Posterior vena cava (tissue), 2 donors: ENCODE results near the gene ZBTB16. TPM values are rescaled to one million over a fixed set of nuclear protein-coding genes. Genes with fewer than 3 reads are reported as not detected.

Source experiments
- DNase-seq: peaks from one replicate; pipeline ENCODE4 v3.0.0-alpha.2; 2020; ENCODE audit warnings: low spot score
- intact Hi-C, 2 donors: fragments of 100-400 bp; cut with DNase I; formaldehyde crosslinking; loops; one replicate each; pipeline versions ENCODE4 v1.14.1 to v1.14.2; 2022 to 2023
- long read RNA-seq, 2 donors: library from polyadenylated mRNA; unstranded; transcript quantifications; one replicate each; pipeline ENCODE4 v2.0.0, GENCODE V29; 2020 to 2021
- total RNA-seq, 2 donors: library from RNA; stranded (reverse); fragmentation: NEBNext Ultra II Directional; extraction: Animal tissue kit (Norgen Biotek cat#: 25700); gene quantifications; one replicate each; pipeline ENCODE4 v1.2.1, GENCODE V29; 2021
- donor health status: DM: yes; HTN: yes; CAD: no.
- donor health status: DM: yes; HTN: yes; CAD: no.

Gene ZBTB16, protein sequence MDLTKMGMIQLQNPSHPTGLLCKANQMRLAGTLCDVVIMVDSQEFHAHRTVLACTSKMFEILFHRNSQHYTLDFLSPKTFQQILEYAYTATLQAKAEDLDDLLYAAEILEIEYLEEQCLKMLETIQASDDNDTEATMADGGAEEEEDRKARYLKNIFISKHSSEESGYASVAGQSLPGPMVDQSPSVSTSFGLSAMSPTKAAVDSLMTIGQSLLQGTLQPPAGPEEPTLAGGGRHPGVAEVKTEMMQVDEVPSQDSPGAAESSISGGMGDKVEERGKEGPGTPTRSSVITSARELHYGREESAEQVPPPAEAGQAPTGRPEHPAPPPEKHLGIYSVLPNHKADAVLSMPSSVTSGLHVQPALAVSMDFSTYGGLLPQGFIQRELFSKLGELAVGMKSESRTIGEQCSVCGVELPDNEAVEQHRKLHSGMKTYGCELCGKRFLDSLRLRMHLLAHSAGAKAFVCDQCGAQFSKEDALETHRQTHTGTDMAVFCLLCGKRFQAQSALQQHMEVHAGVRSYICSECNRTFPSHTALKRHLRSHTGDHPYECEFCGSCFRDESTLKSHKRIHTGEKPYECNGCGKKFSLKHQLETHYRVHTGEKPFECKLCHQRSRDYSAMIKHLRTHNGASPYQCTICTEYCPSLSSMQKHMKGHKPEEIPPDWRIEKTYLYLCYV
- total RNA-seq: 100 to 1,000 TPM; 188 to 208 TPM
- long read RNA-seq, donor 1, transcript ZBTB16-201 (7 exons, 2,523 nt): major isoform, 54 of 151 reads
- long read RNA-seq, donor 1, partial matches to known transcripts: 29 of 151 reads
- long read RNA-seq, donor 1, other reads (novel, unspliced or antisense): 65 of 151 reads
- long read RNA-seq, donor 2, transcript ZBTB16-202 (7 exons, 2,287 nt): minor isoform, 9 of 939 reads
- long read RNA-seq, donor 2, transcript ZBTB16-201 (7 exons, 2,523 nt): major isoform, 717 of 939 reads
- long read RNA-seq, donor 2, partial matches to known transcripts: 118 of 939 reads
- long read RNA-seq, donor 2, other reads (novel, unspliced or antisense): 92 of 939 reads

DNA sequence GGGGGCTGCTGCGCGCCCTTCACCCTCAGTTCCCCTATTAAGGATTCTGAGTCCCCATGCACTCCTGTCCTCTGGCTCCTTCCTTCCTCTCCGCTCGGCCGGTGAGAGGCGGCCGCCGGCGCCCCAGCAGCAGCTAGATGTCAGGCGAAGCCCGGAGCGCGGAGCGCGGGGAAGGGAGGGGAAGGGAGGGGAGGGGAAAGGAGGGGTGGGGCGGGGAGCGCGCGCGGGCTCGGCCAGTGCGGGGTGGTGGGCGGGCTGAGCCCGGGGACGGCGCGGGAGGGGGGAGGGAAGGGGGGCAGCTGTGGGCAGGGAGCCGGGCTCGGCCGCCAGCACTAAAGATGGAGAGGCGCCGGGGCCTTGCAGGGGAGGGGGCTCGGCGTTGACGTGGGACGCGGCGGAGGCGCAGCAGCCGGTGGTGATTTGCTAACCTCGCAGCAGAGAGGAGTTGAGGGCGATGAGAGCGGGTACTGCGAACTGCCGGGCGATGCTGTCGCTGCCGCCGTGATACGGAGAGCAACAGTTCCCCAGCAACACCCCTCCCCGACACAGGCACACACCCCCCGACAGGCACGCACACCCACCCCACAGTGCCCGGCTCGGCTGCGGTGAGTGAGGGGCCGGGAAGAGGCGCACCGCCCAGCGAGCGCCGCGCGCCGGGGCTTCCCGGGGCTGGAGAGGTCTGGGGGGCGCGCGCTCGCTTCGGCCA, at the start of gene ZBTB16:
TSS of gene ZBTB16 (plus strand) at position 434 of the 706 bp plus-strand sequence. CDS start 3,590 bp downstream, outside the sequence.
- intact Hi-C loops: loop anchor here in 1 of 2 donors (5.0 kb wide), 1 partner anchor 123 kb away; no protein-coding TSS in a partner anchor
- peak; percentile 96 for DNase-seq

DNA sequence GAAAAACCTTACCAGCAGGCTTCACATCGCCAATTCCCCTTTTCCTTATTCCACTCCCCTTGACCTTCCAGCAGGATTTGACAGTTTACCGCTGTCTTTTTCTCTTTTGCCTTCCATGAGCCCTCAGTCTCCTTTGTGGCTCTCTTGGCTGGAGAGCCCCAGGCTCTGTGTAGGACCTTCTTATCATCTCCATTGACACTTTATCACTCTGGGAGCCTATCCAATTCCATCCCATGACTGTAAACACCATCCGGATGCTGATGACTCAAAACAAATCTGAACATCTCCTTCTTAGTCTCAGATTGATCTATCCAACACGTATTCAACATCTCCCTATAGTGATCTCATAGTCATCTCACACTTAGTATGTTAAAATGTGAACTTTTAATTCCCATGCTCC, 48.6 kb upstream of the ZBTB16 start:
- intact Hi-C loops: no loop called here
- DNase-seq: peak; percentile 4

DNA sequence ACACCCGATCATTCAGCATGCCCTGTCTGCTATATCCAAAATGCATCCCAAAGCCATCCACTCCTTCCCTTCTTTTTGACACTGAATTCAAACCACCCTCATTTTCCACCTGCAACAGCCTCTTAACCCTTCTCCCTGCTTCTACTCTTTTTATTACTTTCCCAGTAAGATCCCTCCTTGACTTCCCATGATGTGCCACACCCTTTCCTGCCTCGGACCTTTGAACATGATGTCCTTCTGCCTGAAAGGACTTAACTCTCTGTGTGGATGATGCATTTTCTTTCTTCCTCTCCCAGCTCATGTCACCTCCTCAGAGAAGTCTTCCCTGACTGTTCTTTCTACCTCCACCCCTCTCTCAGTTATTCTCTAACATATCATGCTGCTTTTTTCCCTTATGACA, 48.1 kb upstream of the ZBTB16 start:
- intact Hi-C loops: no loop called here
- DNase-seq: peak; percentile 3

DNA sequence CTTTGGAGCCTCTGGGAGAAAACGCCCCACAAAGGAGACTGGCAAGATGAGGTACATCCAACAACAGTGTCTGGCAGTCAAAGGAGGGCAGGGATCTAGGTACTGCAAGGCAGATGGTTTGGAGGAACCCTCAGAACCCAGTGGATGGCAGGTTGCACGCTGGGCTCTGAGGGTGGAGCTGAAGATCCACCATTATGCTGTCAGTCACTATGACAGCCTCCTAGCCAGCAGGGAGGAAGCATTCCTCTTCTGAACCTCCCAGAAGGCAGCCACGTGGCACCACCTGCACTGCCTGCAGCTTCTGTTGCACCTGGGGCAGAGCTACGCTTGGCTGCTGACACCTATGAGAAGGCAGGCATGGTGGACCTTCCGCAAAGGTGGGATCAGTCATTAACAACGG, 44.4 kb upstream of the ZBTB16 start:
- intact Hi-C loops: no loop called here
- peak; percentile 17 for DNase-seq

DNA sequence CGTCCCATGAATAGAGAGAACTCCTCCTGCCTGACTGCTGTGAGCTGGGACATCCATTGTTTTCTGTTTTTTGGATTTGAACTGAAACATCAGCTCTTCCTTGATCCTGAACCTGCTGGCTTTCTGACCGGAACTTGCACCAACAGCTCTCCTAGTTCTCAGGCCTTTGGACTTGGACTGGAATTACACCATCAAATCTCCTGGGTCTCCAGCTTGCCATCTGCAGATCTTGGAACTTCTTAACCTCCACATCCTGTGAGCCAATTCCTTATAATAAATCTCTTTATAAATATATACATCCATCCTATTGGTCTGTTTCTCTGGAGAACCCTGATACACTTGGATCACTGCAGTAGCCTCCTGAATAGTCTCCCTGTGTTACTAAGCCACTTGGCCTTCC, 42.5 kb upstream of the ZBTB16 start:
- intact Hi-C loops: no loop called here
- DNase-seq: peak; percentile 12

DNA sequence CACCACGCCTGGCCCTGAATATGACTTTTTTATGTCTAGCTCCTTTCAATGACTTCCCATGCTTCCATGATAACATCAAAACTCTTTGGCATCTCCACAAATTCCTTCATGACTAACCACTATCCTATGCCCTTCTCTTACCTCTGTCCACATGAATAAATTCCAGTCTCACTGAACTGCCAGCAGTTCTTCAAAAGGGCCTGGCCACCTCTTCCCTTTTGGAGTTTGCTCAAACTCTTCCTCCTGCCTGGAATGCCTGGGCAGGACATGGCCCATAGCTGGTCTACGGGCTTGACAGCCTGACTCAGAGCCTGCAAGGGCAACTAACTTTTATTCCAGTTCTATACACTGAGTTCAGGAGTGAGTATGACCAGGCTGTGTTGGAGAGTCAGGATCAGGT, 41.8 kb upstream of the ZBTB16 start:
- intact Hi-C loops: no loop called here

DNA sequence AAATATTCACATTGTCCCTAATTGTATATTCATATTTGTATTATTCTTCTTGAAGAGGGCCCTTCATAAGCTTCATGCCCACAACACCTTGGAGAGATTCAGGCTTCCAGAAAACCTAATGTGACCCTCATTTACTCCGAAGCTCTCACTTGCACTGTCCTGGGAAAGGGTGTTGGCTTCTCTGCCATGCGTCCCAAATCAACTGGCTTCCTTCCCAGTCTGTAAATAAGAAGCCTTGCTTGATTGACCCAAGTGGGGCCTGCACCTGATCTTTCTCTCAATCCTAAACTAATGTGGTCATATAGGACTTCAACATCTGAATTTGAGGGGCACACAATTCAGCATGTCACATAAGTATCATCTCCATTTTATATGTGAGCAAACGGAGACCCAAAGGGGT, 40.5 kb upstream of the ZBTB16 start:
- DNase-seq: peak; percentile 5
- intact Hi-C loops: no loop called here

More for the DNA sequence above, 41.8 kb upstream of the ZBTB16 start:
- peak; percentile 31 for DNase-seq

DNA sequence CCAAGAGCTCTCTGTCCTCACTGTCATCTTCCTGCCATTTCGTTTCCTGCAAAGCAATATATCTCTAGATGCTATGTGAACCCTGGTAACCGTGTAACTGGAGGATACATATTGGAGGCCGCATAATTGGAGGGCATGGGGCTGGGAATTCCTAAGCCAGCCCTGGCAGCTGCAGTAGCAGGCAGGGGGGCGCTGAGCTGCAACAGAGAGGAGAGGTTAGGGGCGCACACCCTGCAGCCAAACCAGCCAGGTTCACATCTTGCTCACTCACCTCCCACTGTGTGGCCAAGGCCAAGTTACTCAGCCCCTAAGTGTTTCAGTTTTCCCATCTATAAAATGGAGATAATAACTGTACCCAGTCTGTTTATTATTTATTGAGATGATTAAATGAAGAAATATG, 39.9 kb upstream of the ZBTB16 start:
- DNase-seq: peak; percentile 41
- intact Hi-C loops: no loop called here

DNA sequence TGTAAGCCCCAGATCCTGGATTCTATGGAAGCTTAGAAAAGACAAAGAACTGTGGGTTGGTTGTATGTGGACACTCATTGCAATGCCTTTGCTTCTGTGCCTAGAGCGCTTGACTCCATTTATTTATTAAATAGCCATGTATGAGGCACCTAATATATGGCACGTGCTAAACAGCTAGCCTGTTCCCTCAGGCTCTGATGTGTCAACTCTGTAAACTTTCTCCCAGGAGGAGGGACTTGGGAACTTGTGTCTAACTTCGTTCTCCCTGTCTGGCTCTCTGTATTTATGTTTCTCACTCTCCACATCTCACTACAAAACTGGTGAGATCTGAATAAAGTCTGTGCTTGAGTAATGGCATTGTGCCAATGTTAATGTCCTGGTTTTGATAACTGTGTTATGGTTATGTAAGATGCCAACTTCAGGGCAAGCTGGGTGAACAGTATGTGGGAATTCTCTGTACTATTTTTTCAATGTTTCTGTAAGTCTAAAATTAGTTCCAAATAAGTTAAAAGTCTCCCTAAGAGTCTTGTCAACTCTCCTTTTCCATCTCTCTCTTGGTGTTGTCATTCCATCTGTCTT, 34.1 kb upstream of the ZBTB16 start:
- DNase-seq: no peak

DNA sequence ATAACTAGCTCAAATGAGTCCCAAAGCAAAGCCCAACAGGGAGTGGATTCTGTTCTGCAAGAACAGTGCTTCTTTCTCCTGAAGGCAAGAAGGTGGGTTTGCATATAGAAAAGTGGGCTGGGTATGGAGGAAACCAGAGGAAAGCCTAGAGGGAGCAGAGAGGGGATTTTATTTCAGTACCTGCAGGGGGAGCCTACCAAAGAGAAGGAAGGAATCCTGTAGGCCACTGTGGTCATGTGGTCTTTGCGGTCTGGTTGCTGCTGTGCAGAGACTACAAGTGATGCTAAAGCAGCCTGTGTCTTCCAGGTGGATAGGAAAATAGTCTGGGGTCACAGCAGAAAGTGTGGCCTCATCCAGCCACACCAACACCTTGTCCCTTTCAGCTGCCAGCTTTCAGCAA, 33.2 kb upstream of the ZBTB16 start:
- no peak for DNase-seq
- intact Hi-C loops: no loop called here

More for the DNA sequence above, 34.1 kb upstream of the ZBTB16 start:
- intact Hi-C loops: no loop called here

DNA sequence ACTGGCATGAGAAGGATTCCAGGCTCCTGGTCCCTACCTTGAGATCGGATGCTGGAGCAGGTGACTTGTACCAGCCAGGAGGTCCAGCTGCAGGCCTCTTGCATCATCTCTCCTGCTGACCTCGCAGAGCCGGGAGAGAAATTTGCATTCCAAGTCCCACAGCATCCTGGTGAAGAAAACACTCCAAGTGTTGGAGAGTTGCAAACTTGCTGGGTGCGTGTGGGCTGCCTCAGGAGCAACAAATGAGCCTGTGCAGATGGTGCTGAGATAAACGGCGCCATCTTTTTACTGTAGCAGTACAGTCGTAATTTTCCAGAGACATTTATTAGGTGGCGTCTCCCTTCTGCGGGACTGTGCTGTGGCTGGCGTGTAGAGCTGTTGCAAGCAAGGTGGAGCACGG, 32.1 kb upstream of the ZBTB16 start:
- intact Hi-C loops: no loop called here
- DNase-seq: peak; percentile 52

DNA sequence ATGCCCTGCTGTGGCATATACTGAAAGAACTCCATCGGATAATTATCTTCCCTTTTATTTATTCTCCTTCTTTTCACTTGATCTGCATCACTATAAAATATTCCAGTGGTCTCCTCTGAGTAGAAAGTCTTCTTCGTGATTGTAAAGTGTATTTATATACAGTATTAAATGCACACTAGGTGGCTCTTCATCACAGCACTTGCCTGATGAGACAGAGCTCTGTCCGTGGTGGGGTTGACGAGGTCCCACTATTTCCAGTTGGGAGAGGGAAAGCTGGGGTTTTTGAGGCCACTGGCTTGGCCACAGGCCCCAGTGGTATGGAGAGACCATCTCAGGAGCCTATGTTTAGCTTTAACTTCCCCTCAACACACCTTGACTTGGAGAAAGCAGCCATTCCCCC, 31.6 kb upstream of the ZBTB16 start:
- intact Hi-C loops: no loop called here
- DNase-seq: peak; percentile 53

DNA sequence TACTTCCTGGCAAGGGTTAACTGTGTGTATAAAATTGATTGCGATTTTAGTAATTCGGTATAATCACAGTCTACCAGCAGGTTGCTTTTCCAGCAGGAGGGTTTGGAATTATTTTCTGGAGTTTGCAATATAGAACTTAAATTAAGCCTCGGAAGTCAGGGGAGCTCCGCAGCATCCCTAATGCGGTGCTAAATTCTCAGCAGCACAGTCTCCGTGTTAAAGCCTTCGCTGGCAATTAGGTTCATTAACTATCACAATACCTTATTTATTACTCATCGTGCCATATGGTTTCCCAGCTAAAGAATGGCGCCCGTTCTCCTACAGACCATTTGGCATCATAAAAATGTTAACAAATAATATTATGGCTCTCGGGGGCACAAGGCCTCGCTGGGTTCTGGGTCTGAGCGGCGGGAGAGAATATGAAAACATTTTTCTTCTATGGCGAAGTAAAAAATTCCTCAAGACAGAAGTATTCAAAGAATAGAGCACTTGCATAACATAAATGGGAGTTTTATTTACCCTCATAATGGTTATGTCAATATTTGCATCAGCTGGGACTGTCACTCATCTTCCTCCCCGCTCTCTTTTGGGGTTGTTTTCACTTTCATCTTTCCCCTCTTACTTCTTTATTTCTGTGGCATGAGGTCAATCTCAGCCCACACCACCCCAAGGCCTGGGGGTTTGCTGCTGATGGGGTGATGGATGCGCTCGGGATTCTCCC, 28.1 kb upstream of the ZBTB16 start:
- intact Hi-C loops: no loop called here
- DNase-seq: peak; percentile 34

DNA sequence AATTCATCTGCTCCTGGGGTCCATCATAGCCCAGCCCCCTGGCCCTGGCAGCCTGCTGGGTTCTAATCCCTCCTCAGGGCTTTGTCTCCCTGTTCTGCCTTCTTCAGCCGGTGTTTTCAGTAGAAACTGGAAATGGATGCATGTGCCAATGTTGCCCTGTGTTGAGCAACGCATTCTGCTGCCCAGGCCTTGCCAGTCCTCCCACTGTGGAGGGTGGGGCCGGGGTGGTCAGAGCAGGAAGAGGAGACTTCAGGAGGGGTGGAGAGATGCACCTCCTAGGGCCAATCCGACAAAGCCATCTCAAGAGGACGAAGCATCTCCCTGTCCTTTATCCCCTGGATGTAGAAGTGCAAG, 27.6 kb upstream of the ZBTB16 start:
- intact Hi-C loops: no loop called here
- DNase-seq: peak; percentile 56

DNA sequence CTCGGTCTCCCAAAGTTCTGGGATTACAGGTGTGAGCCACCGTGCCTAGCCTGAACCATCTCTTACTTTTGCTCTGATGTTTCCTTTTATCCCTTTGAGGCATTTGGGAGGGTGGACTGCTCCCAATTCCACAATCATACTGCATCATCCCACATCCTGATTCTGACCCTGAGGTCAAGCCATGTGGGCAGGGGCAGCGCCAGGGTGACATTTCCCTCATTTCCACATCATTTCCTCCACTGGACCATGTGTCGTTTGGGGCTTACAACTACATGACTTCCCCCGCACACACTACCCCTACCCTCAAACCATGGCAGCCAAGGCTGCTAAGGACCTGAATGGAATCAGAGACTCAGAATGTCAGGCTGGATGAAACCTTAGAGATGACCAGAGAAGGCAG, 26.4 kb upstream of the ZBTB16 start:
- intact Hi-C loops: no loop called here
- DNase-seq: peak; percentile 36

DNA sequence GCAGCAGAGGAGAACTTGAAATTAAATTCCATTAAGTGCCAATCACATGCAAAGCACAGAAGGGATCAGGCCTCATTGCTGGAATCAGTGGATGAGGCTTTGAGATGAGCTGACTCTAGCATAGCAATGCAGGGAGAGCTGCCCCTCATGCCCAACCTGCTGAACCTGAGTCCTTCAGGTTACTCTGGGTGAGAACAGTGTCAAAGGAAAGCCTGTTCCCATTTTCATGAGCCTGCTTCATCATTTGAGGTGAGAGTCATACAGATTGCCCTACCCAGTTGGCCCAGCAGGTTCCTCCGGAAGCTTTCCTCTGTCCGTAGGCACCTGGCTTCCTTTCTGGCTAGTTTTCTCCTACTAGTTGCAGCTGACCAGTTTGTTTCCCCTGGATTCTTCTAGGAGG, 25.9 kb upstream of the ZBTB16 start:
- intact Hi-C loops: no loop called here
- DNase-seq: peak; percentile 49

DNA sequence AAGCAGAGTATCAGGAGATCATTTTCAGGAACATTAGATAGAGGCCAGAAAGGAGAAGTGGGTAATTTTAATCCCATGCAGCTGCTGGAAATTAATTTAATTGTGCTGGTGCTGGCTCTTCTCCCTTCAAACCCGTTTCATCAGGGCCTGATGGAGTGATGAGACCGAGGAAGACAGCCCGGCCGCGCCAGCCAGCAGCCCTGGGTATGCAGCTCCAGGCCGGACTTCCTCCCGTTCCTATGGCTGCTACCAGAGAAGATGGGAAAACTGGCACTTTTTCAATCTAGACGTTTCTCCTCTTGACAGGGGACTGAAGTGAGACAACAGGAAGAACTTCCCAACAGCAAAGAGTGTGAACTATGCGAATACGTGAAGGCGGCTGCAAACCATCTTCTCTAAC, 24.6 kb upstream of the ZBTB16 start:
- peak; percentile 19 for DNase-seq
- intact Hi-C loops: no loop called here

DNA sequence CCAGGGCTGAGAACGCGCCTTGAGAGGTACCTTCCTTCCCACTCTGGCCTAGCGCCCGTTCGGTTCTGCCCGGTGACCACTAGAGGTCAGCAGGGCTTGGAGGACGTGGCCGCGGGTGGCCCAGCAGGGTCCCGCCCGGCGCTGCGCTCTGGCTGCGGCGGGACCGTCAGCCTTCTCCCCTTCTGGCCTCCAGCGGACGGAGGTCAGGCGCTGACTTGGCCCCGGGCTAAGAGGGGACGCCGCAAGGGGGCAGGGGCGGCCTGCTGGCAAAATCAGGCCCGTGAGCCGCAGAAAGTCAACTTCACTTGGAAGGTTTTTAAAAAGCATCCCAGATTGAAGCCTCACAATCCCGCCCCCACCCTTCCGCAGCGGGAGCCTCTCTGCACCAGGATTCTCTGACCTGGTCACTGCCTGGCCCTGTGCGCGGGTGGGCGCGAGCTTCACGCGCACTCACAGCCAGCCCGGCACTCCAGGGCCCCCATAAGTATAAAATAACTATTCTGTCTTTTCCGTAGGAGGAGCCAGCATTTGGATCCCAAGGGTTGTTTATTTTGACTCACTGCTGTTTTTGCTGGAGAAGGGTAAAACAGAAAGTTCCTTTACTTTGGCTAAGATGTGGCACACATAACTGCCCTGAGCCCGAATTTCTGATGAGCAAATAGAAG, 23.2 kb upstream of the ZBTB16 start:
- intact Hi-C loops: loop anchor here in 1 of 2 donors (2.0 kb wide), 1 partner anchor 225 kb away; no protein-coding TSS in a partner anchor
- peak; percentile 93 for DNase-seq
